ENCODE measurements around the gene SLC35F3.

The SLC35F3 gene

DNA sequence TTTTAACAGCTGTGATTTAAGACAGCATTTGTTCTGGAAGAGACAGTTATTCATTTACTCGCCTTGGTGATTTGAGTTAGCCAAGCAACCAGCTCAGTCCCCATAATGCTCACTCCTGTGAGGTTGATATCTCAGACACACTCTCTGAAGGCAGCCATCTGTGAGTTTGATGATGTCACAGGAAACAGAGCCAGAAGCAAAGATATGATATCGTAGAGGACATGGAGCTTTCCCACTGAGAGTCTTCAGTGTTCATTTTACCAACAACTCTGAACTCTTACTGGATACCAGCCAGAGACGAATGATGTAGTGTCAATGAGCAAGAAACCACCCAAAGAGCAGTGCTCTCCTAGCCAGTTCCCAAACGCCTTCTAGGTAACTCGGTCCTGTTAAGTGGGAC is 219.4 kb downstream of the SLC35F3 start:
- TF ChIP-seq, protein P1, sequence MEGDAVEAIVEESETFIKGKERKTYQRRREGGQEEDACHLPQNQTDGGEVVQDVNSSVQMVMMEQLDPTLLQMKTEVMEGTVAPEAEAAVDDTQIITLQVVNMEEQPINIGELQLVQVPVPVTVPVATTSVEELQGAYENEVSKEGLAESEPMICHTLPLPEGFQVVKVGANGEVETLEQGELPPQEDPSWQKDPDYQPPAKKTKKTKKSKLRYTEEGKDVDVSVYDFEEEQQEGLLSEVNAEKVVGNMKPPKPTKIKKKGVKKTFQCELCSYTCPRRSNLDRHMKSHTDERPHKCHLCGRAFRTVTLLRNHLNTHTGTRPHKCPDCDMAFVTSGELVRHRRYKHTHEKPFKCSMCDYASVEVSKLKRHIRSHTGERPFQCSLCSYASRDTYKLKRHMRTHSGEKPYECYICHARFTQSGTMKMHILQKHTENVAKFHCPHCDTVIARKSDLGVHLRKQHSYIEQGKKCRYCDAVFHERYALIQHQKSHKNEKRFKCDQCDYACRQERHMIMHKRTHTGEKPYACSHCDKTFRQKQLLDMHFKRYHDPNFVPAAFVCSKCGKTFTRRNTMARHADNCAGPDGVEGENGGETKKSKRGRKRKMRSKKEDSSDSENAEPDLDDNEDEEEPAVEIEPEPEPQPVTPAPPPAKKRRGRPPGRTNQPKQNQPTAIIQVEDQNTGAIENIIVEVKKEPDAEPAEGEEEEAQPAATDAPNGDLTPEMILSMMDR (IDR thresholded peaks at IDR 0.05; ENCODE audit: low read depth, low read length, missing control alignments), result no peak
- no peak for DNase-seq (ENCODE audit: extremely low read depth, low read depth)
- no peak overlapping the region for H3K4me3 ChIP-seq (replicated peaks; ENCODE audit: low read depth, low read length)

- no peak overlapping the region for H3K4me3 ChIP-seq (replicated peaks; ENCODE audit: low read depth, low read length)
- no peak for DNase-seq (ENCODE audit: extremely low read depth, low read depth)
- TF ChIP-seq, protein P1 (IDR thresholded peaks at IDR 0.05; ENCODE audit: low read depth, low read length, missing control alignments), result peak; percentile 45
These were observed 220.8 kb downstream of the SLC35F3 start for GRCh38 chr1:234125283-234125682.

GRCh38 chr1:234125714-234126113 is 221.2 kb downstream of the SLC35F3 start:
- TF ChIP-seq, protein P1 (IDR thresholded peaks at IDR 0.05; ENCODE audit: low read depth, low read length, missing control alignments), result no peak
- H3K4me3 ChIP-seq (replicated peaks; ENCODE audit: low read depth, low read length), result no peak overlapping the region
- no peak for DNase-seq (ENCODE audit: extremely low read depth, low read depth)

- no peak for DNase-seq (ENCODE audit: extremely low read depth, low read depth)
- TF ChIP-seq, protein P1 (IDR thresholded peaks at IDR 0.05; ENCODE audit: low read depth, low read length, missing control alignments), result no peak
- no peak overlapping the region for H3K4me3 ChIP-seq (replicated peaks; ENCODE audit: low read depth, low read length)
These were observed 222.7 kb downstream of the SLC35F3 start for GRCh38 chr1:234127026-234127671.

DNA sequence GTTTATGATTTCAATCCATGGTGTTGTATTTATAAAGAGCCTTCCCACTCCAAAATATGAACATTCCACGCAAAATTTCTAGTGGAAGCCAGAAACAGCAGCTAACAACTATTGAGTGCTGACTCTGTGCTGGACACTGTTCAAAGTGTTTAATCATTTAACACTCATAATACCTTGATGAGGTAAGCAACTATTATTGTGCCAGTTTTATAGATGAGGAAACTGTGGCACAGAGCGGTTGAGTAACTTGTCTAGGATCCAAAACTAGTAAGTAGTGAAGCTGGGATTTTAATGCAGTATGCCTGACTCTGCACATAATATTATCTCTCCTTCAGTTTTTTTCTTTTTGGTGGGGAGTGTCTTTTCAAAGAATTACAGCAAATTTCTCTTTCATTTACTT is 228.3 kb downstream of the SLC35F3 start:
- no peak overlapping the region for H3K4me3 ChIP-seq (replicated peaks; ENCODE audit: low read depth, low read length)
- TF ChIP-seq, protein P1 (IDR thresholded peaks at IDR 0.05; ENCODE audit: low read depth, low read length, missing control alignments), result no peak
- no peak for DNase-seq (ENCODE audit: extremely low read depth, low read depth)

- H3K4me3 ChIP-seq (replicated peaks; ENCODE audit: low read depth, low read length), result no peak overlapping the region
- no peak for DNase-seq (ENCODE audit: extremely low read depth, low read depth)
- TF ChIP-seq, protein P1 (IDR thresholded peaks at IDR 0.05; ENCODE audit: low read depth, low read length, missing control alignments), result no peak
These were observed 230.4 kb downstream of the SLC35F3 start for GRCh38 chr1:234134878-234135277.

DNA sequence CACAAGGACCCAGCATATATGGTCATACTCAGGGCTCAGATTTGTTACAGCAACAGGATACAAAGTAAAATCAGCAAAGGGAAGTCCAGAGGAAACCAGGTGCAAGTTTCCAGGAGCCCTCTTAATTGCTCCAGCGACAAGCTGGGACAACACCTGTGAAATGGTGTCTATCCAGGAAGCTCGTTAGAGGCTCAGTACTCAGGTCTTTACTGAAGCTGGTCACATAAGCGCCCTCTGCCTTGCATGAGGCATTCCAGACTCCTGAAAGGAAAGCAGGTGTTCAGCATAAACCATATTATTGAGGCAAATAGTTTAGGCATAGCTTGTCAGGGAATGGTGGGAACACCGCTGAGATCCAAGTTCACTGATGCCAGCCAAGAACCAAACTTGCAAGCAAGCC is 231.0 kb downstream of the SLC35F3 start:
- TF ChIP-seq, protein P1 (IDR thresholded peaks at IDR 0.05; ENCODE audit: low read depth, low read length, missing control alignments), result no peak
- no peak for DNase-seq (ENCODE audit: extremely low read depth, low read depth)

More for the DNA sequence above, 231.0 kb downstream of the SLC35F3 start:
- H3K4me3 ChIP-seq (replicated peaks; ENCODE audit: low read depth, low read length), result no peak overlapping the region

All from HFF-Myc (cell line).